H9 (cell line): ENCODE data around the gene C1orf198. TPM values are rescaled to one million over a fixed set of nuclear protein-coding genes. Genes with fewer than 3 reads are reported as not detected.

Experiments
- DNase-seq: peaks from one replicate; pipeline ENCODE4 v3.0.0-alpha.2; 2017
- H2AFZ ChIP-seq: one replicate; pipeline ENCODE4 v1.6.1; 2013; ENCODE audit warnings: mild to moderate bottlenecking, low read length, control low read depth, moderate library complexity
- H2AK5ac ChIP-seq: 2 replicates; pipeline ENCODE4 v1.6.1; 2013; ENCODE audit warnings: low read length, control low read depth, mixed read lengths; ENCODE audit not compliant: insufficient read length
- H2BK120ac ChIP-seq: one replicate; pipeline ENCODE4 v1.6.1; 2013; ENCODE audit warnings: low read depth, mild to moderate bottlenecking, low read length, control low read depth, inconsistent platforms; ENCODE audit not compliant: poor library complexity, severe bottlenecking
- H2BK12ac ChIP-seq: 2 replicates; pipeline ENCODE4 v1.6.1; 2013; ENCODE audit warnings: low read length, control low read depth, mixed read lengths, low read depth; ENCODE audit not compliant: insufficient read length
- H2BK15ac ChIP-seq: 2 replicates; pipeline ENCODE4 v1.6.1; 2013; ENCODE audit warnings: low read depth, low read length, control low read depth
- H2BK20ac ChIP-seq: one replicate; pipeline ENCODE4 v1.6.1; 2013; ENCODE audit warnings: low read depth, mild to moderate bottlenecking, low read length, control low read depth, inconsistent platforms; ENCODE audit not compliant: poor library complexity, severe bottlenecking
- H2BK5ac ChIP-seq: 2 replicates; pipeline ENCODE4 v1.6.1; 2013; ENCODE audit warnings: low read length, control low read depth, mixed read lengths; ENCODE audit not compliant: insufficient read length
- H3K14ac ChIP-seq: 2 replicates; pipeline ENCODE4 v1.6.1; 2013; ENCODE audit warnings: low read length, control low read depth; ENCODE audit not compliant: insufficient read depth
- H3K18ac ChIP-seq: 2 replicates; pipeline ENCODE4 v1.6.1; 2013; ENCODE audit warnings: low read depth, mild to moderate bottlenecking, mixed read lengths, low read length, control low read depth; ENCODE audit not compliant: insufficient read length
- H3K23ac ChIP-seq: 2 replicates; pipeline ENCODE4 v1.6.1; 2013; ENCODE audit warnings: low read length, control low read depth, mixed read lengths, low read depth; ENCODE audit not compliant: insufficient read length
- H3K23me2 ChIP-seq: 2 replicates; pipeline ENCODE4 v1.6.1; 2013; ENCODE audit warnings: low read depth, mild to moderate bottlenecking, mixed read lengths, low read length, control low read depth; ENCODE audit not compliant: insufficient read length, poor library complexity, severe bottlenecking
- H3K27ac ChIP-seq: 2 replicates; pipeline ENCODE4 v1.5.1; 2013; ENCODE audit warnings: low read length, control low read depth, mixed read lengths, low read depth; ENCODE audit not compliant: insufficient read length
- H3K27me3 ChIP-seq: 2 replicates; pipeline ENCODE4 v1.6.1; 2013; ENCODE audit warnings: low read length, control low read depth, inconsistent platforms; ENCODE audit not compliant: insufficient read depth
- H3K4ac ChIP-seq: 2 replicates; pipeline ENCODE4 v1.6.1; 2013; ENCODE audit warnings: low read depth, mild to moderate bottlenecking, control low read depth, inconsistent platforms, low read length, moderate library complexity
- H3K4me1 ChIP-seq: 2 replicates; pipeline ENCODE4 v1.6.1; 2013; ENCODE audit warnings: low read length, control low read depth, inconsistent platforms; ENCODE audit not compliant: insufficient read depth
- H3K4me2 ChIP-seq: 2 replicates; pipeline ENCODE4 v1.6.1; 2013; ENCODE audit warnings: low read length, control low read depth, mixed read lengths; ENCODE audit not compliant: insufficient read length, insufficient read depth
- H3K56ac ChIP-seq: 2 replicates; pipeline ENCODE4 v1.6.1; 2013; ENCODE audit warnings: low read depth, mild to moderate bottlenecking, mixed read lengths, low read length, control low read depth; ENCODE audit not compliant: insufficient read length
- H3K79me1 ChIP-seq: 2 replicates; pipeline ENCODE4 v1.6.1; 2013; ENCODE audit warnings: low read depth, mild to moderate bottlenecking, moderate library complexity, low read length, control low read depth, inconsistent platforms; ENCODE audit not compliant: insufficient read depth, poor library complexity, severe bottlenecking
- H3K79me2 ChIP-seq: 2 replicates; pipeline ENCODE4 v1.6.1; 2013; ENCODE audit warnings: low read length, control low read depth, inconsistent platforms; ENCODE audit not compliant: insufficient read depth
- H3K9ac ChIP-seq: 2 replicates; pipeline ENCODE4 v1.6.1; 2013; ENCODE audit warnings: low read length, control low read depth, mixed read lengths; ENCODE audit not compliant: insufficient read length; ENCODE audit errors: extremely low read depth
- H3K9me3 ChIP-seq: one replicate; pipeline ENCODE4 v1.6.1; 2013; ENCODE audit warnings: low read depth, low read length, inconsistent platforms; ENCODE audit not compliant: control insufficient read depth
- H3T11ph ChIP-seq: one replicate; pipeline ENCODE4 v1.6.1; 2013; ENCODE audit warnings: mild to moderate bottlenecking, low read length, control low read depth, inconsistent platforms
- H4K20me1 ChIP-seq: one replicate; pipeline ENCODE4 v1.6.1; 2013; ENCODE audit not compliant: control insufficient read depth, insufficient read length, insufficient read depth
- H4K5ac ChIP-seq: 2 replicates; pipeline ENCODE4 v1.6.1; 2013; ENCODE audit warnings: low read depth, mild to moderate bottlenecking, mixed read lengths, low read length, control low read depth; ENCODE audit not compliant: insufficient read length
- H4K8ac ChIP-seq: replicated peaks from 2 replicates; pipeline ENCODE4 v1.6.1; 2013; ENCODE audit warnings: low read length, control low read depth, mixed read lengths, low read depth; ENCODE audit not compliant: insufficient read length
- H4K91ac ChIP-seq: 2 replicates; pipeline ENCODE4 v1.6.1; 2013; ENCODE audit warnings: low read depth, mild to moderate bottlenecking, moderate library complexity, mixed read lengths, low read length, control low read depth; ENCODE audit not compliant: insufficient read length
- H3K27ac Mint-ChIP-seq, 3 experiments: 2 replicates in 2 of 3; 3 replicates in 1 of 3; pipeline ENCODE4 v1.8.0; 2020 to 2021; ENCODE audit warnings: mixed read lengths in 3 of 3, mild to moderate bottlenecking in 1 of 3, moderate library complexity in 1 of 3
- H3K27me3 Mint-ChIP-seq: 2 replicates; pipeline ENCODE4 v1.8.0; 2021; ENCODE audit warnings: low read depth, mild to moderate bottlenecking, moderate library complexity, mixed read lengths
- H3K36me3 Mint-ChIP-seq, 3 experiments: 2 replicates in 2 of 3; 3 replicates in 1 of 3; pipeline ENCODE4 v1.8.0; 2020 to 2021; ENCODE audit warnings: low read depth in 3 of 3, mixed read lengths in 3 of 3; ENCODE audit not compliant: insufficient read depth in 1 of 3
- H3K4me1 Mint-ChIP-seq, 2 experiments: 2 replicates each; pipeline ENCODE4 v1.8.0; 2020; ENCODE audit warnings: mixed read lengths in 2 of 2
- H3K4me3 Mint-ChIP-seq, 2 experiments: 2 replicates in 1 of 2; 3 replicates in 1 of 2; pipeline ENCODE4 v1.8.0; 2020 to 2021; ENCODE audit warnings: mild to moderate bottlenecking in 2 of 2, mixed read lengths in 2 of 2, moderate library complexity in 1 of 2
- H3K9me3 Mint-ChIP-seq, 2 experiments: 2 replicates in 1 of 2; 3 replicates in 1 of 2; pipeline ENCODE4 v1.8.0; 2020; ENCODE audit warnings: mild to moderate bottlenecking in 2 of 2, mixed read lengths in 2 of 2, moderate library complexity in 1 of 2
- WGBS: extraction: QIAGEN DNeasy Blood & Tissue Kit; methylation state at CpG from one replicate; pipeline ENCODE4 v1.1.7; 2013; ENCODE audit warnings: missing lambda C conversion rate, low lambda C conversion rate, mixed read lengths; ENCODE audit not compliant: insufficient read length; ENCODE audit errors: extremely low coverage; 5-methylcytosine and 5-hydroxymethylcytosine counted together
- total RNA-seq: library from RNA; stranded (reverse); gene quantifications from 2 replicates; pipeline ENCODE4 v1.2.1, GENCODE V29; 2021
- TF ChIP-seq, protein P1 (sequence below): fragments of 200-600 bp; sonication (generic); conservative IDR thresholded peaks from 3 replicates; pipeline ENCODE4 v1.8.0; 2021; ENCODE audit warnings: antibody characterized with exemption, mild to moderate bottlenecking

C1orf198 gene
- total RNA-seq, 1 experiment from 2014 or later, result 28.9 TPM

DNA sequence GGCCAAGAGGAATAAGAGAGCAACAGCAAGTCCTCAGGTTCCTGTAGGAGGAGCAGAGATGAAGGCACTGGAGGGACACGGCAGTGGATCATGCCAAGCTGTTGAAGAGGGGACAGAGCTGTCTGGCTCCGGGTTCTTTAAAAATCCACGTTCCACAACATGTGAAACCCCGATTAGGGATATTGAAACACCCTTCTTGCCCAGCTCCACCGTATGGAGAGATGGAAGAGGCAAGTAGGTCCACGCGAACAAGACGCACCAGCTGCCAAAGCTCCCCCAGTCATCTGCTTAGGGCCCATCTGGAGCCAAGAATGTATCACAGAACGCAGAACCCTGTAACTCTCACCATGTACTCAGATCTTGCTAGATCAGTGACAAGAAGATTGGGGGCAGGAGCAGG is 3.9 kb downstream of the C1orf198 start:
- H3K18ac ChIP-seq, result no peak overlapping the region
- WGBS, result no CpG with 5 or more reads among the region's 9 CpGs
- H2AFZ ChIP-seq, result no peak overlapping the region
- no peak overlapping the region for H2BK12ac ChIP-seq
- H3K4ac ChIP-seq, result no peak overlapping the region
- no peak overlapping the region for H3K56ac ChIP-seq
- H3K9me3 ChIP-seq, result no peaks in the 10 kb centered on the region
- no peak for DNase-seq
- no peak overlapping the region for H3K27ac ChIP-seq
- H3K9ac ChIP-seq, result no peak overlapping the region
- no peak overlapping the region for H4K8ac ChIP-seq
- no peak overlapping the region for H3K23ac ChIP-seq
- no peak overlapping the region for H3T11ph ChIP-seq
- H3K14ac ChIP-seq, result no peak overlapping the region
- Mint-ChIP-seq H3K4me1 (peaks cover 33 to 43% of the 10 kb centered on the region in 2 experiments), H3K9me3 (no peaks in the 10 kb centered on the region), H3K27me3 (peaks cover 19% of the 10 kb centered on the region), H3K27ac (no peak overlapping the region; a peak in 1 of 7 replicates), H3K36me3 (peaks cover 0 to 7% (median 4%) of the 10 kb centered on the region in 3 experiments; a peak in 4 of 7 replicates), H3K4me3 (no peak overlapping the region)
- TF ChIP-seq, protein P1, sequence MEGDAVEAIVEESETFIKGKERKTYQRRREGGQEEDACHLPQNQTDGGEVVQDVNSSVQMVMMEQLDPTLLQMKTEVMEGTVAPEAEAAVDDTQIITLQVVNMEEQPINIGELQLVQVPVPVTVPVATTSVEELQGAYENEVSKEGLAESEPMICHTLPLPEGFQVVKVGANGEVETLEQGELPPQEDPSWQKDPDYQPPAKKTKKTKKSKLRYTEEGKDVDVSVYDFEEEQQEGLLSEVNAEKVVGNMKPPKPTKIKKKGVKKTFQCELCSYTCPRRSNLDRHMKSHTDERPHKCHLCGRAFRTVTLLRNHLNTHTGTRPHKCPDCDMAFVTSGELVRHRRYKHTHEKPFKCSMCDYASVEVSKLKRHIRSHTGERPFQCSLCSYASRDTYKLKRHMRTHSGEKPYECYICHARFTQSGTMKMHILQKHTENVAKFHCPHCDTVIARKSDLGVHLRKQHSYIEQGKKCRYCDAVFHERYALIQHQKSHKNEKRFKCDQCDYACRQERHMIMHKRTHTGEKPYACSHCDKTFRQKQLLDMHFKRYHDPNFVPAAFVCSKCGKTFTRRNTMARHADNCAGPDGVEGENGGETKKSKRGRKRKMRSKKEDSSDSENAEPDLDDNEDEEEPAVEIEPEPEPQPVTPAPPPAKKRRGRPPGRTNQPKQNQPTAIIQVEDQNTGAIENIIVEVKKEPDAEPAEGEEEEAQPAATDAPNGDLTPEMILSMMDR, result no peak
- no peak overlapping the region for H2BK15ac ChIP-seq
- no peaks in the 10 kb centered on the region; the same call in 1 of the 2 replicates for H3K79me2 ChIP-seq
- H3K4me1 ChIP-seq, result no peaks in the 10 kb centered on the region
- H2BK20ac ChIP-seq, result no peak overlapping the region
- H3K4me2 ChIP-seq, result no peak overlapping the region
- no peak overlapping the region for H4K91ac ChIP-seq
- no peaks in the 10 kb centered on the region for H4K20me1 ChIP-seq
- H4K5ac ChIP-seq, result no peak overlapping the region
- no peak overlapping the region for H2AK5ac ChIP-seq
- H3K23me2 ChIP-seq, result peaks cover 16% of the 10 kb centered on the region
- H2BK120ac ChIP-seq, result no peak overlapping the region
- H3K27me3 ChIP-seq, result peaks cover 5% of the 10 kb centered on the region
- no peak overlapping the region for H2BK5ac ChIP-seq
- no peaks in the 10 kb centered on the region for H3K79me1 ChIP-seq
